Measurements from ENCODE around the gene ECHS1. TPM values are rescaled to one million over a fixed set of nuclear protein-coding genes. Genes with fewer than 3 reads are reported as not detected.
"Not testable (repeated sequence)": the region's sequence is repeated elsewhere in the genome, so short reads cannot be mapped to it uniquely, and the experiment has no call there.

The ECHS1 gene
- total RNA-seq, 1 experiment from 2014 or later: 160 TPM

- DNase-seq (ENCODE audit: low spot score): no peak
Measured at GRCh38 chr10:133399123-133399601, 26.0 kb upstream of the ECHS1 start.

GRCh38 chr10:133397938-133398337, 24.8 kb upstream of the ECHS1 start:
- no peak for DNase-seq (ENCODE audit: low spot score)

GRCh38 chr10:133396035-133396624, 23.0 kb upstream of the ECHS1 start:
- no peak for DNase-seq (ENCODE audit: low spot score)

GRCh38 chr10:133394801-133395221, 21.7 kb upstream of the ECHS1 start:
- no peak for DNase-seq (ENCODE audit: low spot score)

GRCh38 chr10:133394064-133394663, 21.0 kb upstream of the ECHS1 start, which contains the start of gene MTG1:
Gene MTG1 (plus strand): TSS chr10:133394157. CDS start chr10:133394221, 64 bp downstream.
- peak; percentile 94 for DNase-seq (ENCODE audit: low spot score)

- DNase-seq (ENCODE audit: low spot score): no peak
Measured at GRCh38 chr10:133393401-133394063, 20.4 kb upstream of the ECHS1 start.

- no peak for DNase-seq (ENCODE audit: low spot score)
Measured at GRCh38 chr10:133391761-133392518, 18.8 kb upstream of the ECHS1 start.

- DNase-seq (ENCODE audit: low spot score): no peak
Measured at GRCh38 chr10:133391249-133391635, 18.1 kb upstream of the ECHS1 start.

GRCh38 chr10:133390597-133391248, 17.6 kb upstream of the ECHS1 start:
- no peak for DNase-seq (ENCODE audit: low spot score)

GRCh38 chr10:133388973-133389818, 16.0 kb upstream of the ECHS1 start:
- no peak for DNase-seq (ENCODE audit: low spot score)

GRCh38 chr10:133388236-133388972, 15.2 kb upstream of the ECHS1 start:
- peak; percentile 25 for DNase-seq (ENCODE audit: low spot score)

- not testable (repeated sequence) for DNase-seq (ENCODE audit: low spot score)
Measured at GRCh38 chr10:133386951-133387350, 13.8 kb upstream of the ECHS1 start.

- DNase-seq (ENCODE audit: low spot score): no peak
Measured at GRCh38 chr10:133385214-133385613, 12.1 kb upstream of the ECHS1 start.

GRCh38 chr10:133384071-133384470, 10.9 kb upstream of the ECHS1 start:
- DNase-seq (ENCODE audit: low spot score): no peak

GRCh38 chr10:133383551-133383950, 10.4 kb upstream of the ECHS1 start:
- DNase-seq (ENCODE audit: low spot score): no peak

GRCh38 chr10:133381036-133381435, 7.9 kb upstream of the ECHS1 start:
- no peak for DNase-seq (ENCODE audit: low spot score)

GRCh38 chr10:133379801-133380666, 6.9 kb upstream of the ECHS1 start:
- DNase-seq (ENCODE audit: low spot score): no peak

GRCh38 chr10:133379152-133379800, 6.1 kb upstream of the ECHS1 start, which contains the start of gene PAOX:
Gene PAOX (plus strand): TSS chr10:133379262. CDS start chr10:133379317, 55 bp downstream.
- peak; percentile 19 for DNase-seq (ENCODE audit: low spot score)
